Measurements from ENCODE around the gene CCL17.
"Not testable (repeated sequence)": the region's sequence is repeated elsewhere in the genome, so short reads cannot be mapped to it uniquely, and the experiment has no call there.

The CCL17 gene

DNA sequence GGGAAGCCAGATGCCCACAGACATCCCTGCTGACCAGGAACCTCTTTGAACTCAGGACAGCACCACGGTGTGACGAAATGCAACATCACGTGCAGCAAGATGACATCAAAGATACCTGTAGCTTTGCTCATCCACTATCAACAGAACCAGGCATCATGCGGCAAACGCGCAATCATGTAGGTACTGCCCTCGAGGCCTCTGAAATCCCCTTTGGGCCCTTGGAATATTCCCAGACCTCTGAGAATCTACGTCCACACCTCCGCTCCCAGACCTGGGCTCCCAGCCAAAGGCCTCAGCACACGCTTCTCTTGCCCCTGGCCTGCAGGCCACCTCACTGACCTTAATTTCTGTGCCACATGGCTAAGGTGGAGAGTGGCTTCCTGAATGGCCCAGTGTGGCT, 25.0 kb upstream of the CCL17 start:
- no peak for DNase-seq

DNA sequence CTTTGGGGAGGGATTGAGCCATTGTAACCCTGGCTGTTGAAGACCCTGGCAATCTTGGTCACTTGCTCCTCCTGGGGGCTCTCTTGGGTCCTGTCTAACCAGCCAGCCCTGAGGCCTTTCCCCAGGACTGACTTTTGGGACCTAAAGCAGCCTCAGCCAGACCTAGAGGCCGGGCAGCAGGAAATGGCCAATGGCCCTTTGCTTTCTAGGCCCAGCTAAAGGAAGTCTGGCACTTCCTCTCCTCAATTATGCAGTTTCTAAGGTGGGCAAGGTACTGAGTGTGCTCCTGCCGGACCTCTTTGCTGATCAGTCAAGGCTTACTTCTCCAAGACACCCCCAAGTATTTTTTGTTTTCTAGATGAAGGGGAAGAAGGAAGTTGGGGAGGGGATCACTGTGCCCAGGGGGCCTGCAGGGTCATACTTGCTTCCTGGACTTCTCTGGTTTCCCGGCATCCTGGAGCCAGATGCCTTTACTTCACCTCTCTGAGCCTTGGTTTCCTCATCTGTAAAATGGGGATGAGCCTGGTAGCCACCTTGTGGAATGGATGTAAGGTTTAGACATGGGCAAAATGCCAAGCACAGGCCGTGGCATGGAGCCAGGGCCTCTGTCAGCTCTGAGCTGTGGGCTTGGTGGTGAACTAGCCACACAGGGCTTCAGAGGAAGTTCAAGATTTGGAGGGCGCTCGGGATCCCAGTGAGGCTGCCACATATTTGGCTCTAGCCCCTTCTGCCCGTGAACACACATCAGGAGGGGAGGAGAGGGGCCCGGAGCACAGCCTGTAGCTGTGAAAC, 23.7 kb upstream of the CCL17 start:
- DNase-seq, result no peak

DNA sequence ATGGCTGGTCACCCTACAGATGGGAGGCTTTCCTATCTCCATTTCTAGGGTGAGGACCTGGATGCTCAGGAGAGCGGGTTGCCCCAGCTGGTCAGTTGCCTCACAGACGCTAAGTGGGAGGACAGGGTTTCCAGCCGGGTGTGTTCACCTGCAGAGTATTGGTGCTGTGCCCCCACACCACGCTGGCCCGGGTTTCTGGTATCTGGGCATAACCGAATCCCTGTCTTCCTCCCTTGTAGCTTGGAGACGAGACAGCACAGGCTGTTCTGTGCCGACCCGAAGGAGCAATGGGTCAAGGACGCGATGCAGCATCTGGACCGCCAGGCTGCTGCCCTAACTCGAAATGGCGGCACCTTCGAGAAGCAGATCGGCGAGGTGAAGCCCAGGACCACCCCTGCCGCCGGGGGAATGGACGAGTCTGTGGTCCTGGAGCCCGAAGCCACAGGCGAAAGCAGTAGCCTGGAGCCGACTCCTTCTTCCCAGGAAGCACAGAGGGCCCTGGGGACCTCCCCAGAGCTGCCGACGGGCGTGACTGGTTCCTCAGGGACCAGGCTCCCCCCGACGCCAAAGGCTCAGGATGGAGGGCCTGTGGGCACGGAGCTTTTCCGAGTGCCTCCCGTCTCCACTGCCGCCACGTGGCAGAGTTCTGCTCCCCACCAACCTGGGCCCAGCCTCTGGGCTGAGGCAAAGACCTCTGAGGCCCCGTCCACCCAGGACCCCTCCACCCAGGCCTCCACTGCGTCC, 22.6 kb upstream of the CCL17 start:
- no peak for DNase-seq

DNA sequence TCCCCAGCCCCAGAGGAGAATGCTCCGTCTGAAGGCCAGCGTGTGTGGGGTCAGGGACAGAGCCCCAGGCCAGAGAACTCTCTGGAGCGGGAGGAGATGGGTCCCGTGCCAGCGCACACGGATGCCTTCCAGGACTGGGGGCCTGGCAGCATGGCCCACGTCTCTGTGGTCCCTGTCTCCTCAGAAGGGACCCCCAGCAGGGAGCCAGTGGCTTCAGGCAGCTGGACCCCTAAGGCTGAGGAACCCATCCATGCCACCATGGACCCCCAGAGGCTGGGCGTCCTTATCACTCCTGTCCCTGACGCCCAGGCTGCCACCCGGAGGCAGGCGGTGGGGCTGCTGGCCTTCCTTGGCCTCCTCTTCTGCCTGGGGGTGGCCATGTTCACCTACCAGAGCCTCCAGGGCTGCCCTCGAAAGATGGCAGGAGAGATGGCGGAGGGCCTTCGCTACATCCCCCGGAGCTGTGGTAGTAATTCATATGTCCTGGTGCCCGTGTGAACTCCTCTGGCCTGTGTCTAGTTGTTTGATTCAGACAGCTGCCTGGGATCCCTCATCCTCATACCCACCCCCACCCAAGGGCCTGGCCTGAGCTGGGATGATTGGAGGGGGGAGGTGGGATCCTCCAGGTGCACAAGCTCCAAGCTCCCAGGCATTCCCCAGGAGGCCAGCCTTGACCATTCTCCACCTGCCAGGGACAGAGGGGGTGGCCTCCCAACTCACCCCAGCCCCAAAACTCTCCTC, 21.9 kb upstream of the CCL17 start:
- no peak for DNase-seq

DNA sequence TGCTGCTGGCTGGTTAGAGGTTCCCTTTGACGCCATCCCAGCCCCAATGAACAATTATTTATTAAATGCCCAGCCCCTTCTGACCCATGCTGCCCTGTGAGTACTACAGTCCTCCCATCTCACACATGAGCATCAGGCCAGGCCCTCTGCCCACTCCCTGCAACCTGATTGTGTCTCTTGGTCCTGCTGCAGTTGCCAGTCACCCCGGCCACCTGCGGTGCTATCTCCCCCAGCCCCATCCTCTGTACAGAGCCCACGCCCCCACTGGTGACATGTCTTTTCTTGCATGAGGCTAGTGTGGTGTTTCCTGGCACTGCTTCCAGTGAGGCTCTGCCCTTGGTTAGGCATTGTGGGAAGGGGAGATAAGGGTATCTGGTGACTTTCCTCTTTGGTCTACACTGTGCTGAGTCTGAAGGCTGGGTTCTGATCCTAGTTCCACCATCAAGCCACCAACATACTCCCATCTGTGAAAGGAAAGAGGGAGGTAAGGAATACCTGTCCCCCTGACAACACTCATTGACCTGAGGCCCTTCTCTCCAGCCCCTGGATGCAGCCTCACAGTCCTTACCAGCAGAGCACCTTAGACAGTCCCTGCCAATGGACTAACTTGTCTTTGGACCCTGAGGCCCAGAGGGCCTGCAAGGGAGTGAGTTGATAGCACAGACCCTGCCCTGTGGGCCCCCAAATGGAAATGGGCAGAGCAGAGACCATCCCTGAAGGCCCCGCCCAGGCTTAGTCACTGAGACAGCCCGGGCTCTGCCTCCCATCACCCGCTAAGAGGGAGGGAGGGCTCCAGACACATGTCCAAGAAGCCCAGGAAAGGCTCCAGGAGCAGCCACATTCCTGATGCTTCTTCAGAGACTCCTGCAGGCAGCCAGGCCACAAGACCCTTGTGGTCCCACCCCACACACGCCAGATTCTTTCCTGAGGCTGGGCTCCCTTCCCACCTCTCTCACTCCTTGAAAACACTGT, 21.0 kb upstream of the CCL17 start:
- no peak for DNase-seq

DNA sequence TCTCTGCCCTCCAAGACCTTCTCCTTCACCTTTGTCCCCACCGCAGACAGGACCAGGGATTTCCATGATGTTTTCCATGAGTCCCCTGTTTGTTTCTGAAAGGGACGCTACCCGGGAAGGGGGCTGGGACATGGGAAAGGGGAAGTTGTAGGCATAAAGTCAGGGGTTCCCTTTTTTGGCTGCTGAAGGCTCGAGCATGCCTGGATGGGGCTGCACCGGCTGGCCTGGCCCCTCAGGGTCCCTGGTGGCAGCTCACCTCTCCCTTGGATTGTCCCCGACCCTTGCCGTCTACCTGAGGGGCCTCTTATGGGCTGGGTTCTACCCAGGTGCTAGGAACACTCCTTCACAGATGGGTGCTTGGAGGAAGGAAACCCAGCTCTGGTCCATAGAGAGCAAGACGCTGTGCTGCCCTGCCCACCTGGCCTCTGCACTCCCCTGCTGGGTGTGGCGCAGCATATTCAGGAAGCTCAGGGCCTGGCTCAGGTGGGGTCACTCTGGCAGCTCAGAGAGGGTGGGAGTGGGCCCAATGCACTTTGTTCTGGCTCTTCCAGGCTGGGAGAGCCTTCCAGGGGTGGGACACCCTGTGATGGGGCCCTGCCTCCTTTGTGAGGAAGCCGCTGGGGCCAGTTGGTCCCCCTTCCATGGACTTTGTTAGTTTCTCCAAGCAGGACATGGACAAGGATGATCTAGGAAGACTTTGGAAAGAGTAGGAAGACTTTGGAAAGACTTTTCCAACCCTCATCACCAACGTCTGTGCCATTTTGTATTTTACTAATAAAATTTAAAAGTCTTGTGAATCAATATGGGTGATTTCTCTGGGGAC, 20.1 kb upstream of the CCL17 start:
- DNase-seq, result no peak

DNA sequence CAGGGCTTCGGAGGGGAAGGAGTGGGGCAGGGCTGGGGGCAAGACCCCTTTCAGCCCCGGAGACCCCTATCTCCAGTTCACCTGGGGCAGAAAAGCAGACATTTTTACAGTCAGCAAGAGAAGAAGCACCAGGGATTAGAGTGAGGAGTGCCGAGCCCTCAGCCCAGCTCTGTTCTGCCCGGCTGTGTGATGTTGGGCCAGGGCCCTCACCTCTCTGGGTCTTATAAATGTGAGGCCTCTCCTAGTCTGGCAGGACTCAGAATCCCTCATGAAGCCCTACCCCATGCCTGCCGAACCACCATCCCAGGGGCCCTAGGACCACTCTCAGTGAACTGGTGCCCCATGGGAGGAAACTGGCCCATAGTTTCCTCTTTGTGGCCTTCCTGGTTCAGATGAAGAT, 19.5 kb upstream of the CCL17 start:
- no peak for DNase-seq

DNA sequence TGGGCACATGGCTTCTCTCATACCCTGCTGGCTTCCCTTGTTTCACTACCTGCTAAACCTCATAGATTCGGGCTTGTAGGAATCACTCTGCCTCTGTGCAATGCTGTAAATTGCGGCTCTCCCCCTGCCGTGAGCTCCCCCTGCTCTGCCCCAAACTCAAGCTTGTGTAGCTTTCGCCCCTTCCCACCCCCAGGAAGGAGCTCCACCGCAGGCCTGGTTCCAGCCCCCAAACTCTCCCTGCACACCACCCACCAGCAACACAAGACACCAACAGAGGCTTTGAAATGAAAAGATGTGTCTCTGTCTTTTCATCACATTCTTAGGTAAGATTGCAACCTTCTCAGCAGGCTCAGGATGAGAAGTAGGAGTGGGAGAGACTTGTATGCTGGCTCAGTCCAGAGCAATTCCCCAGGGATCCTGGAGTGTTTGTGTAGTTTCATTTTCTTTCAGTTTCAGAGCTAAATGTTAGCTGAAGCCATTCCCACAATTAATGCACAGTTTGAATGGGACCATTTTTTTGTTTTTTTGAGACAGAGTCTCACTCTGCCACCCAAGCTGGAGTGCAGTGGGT, 18.1 kb upstream of the CCL17 start:
- no peak for DNase-seq

DNA sequence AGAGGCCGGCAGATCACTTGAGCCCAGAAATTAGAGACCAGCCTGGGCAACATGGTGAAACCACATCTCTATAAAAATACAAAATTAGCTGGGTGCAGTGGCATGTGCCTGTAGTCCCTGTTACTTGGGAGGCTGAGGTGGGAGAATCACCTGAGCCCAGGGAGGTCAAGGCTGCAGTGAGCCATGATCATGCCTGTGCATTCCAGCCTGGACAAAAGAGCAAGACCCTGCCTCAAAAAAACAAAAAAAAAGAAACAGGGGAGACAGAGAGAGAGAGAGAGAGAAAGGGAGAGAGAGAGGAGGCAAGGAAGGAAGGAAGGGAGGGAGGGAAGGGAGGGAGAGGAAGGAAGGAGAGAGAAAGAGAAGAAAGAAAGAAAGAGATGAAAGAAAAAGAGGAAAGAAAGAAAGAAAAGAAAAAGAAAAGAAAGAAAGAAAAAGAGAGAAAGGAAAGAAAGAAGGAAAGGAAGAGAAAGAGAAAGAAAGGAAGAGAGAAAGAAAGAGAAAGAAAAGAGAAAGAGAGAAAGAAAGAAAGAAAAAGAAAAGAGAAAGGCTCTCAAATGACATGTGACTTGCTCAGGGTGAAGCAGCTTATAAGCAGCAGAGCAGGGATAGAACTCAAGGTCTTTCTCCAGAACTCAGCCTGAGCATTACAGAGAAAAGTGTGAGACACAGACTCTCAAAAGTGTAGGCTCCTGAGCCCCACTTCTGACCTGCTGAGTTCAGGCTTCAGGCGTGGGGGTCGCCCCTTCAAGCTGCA, 16.8 kb upstream of the CCL17 start:
- DNase-seq, result no peak

DNA sequence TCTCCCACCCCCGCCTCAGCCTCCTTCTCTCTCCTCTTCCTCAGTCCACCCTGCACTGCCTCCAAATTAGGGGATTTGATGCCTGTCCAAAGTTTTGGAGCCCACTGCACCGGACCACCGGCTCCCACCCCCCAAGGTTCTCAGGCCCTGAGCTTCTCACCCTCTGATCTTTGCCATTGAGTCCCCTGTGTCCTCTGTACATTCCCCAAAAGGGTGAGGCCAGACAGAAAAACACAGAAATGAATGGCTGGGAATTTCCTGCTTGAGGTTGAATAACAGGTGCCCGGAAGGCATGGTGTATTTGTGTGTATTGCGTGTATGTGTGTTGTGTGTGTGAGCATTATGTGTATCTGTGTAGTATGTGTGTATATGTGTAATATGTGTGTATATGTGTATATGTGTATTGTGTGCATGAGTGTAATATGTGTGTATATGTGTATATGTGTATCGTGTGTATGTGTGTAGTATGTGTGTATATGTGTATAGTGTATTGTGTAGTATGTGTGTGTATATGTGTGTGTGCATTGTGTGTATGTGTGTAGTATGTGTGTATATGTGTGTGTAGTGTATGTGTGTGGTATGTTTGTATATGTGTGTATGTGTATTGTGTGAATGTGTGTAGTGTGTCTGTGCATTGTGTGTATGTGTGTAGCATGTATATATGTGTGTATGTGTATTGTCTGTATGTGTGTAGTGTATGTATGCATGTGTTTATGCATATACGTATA, 16.0 kb upstream of the CCL17 start:
- no peak for DNase-seq

DNA sequence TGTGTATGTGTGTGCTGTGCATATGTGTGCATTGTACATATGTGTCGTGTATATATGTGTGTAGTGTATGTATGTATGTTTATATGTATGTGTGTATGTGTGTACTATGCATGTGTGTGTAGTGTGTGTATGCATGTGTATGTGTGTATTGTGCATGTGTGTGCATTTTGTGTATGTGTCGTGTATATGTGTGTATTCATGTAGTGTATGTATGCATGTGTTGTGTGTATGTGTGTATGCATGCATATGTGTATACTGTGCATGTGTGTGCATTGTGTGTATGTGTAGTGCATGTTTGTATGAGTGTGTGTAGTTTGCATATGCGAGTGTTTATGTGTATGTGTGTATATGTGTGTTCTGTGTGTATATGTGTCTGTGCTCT, 15.5 kb upstream of the CCL17 start:
- DNase-seq, result no peak

DNA sequence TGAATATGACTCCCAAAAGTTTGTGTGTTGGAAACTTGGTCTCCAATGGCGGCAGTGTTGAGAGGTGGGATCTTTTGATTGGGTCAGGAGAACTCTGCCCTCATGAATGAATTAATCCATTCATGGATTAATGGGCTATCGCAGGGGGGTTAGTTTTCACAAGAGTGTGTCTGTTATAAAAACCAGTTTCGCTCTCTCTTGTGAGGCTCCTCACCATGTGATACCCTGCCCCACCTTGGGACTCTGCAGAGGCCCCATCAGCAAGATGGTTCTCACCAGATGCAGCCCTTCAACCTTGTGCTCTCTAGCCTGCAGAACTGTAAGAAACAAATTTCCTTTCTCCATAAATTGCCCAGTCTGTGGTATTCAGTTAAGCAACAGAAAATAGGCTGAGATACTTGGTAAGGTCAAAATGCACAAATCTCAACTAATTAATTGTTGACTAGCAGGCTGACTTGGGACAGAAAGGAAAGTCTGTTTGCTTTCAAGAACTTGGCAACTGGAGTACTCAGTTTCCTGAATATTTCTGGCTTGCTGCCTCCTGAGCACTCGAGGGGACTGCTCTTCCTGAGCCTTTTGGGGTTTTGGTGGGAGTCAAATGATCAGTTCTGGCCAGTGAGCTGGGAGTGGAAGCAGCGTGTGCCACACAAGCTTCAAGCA, 13.8 kb upstream of the CCL17 start:
- no peak for DNase-seq

DNA sequence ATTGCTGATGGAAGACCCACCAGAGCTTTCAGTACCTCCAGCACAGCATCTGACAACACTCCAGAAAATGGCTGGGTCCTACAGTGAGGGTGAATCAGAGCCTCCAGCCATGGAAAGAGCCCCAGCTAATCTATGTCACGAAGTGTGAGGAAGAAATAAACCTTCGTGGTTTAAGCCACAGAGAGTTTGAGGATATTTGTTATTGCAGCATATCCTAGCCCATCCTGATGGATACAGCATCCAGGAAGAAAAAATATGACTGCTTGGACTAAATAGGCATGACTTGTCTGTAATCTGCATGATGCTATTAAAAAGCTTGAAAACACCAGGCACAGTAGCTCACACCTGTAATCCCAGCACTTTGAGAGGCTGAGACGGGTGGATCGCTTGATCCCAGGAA, 13.3 kb upstream of the CCL17 start:
- no peak for DNase-seq

DNA sequence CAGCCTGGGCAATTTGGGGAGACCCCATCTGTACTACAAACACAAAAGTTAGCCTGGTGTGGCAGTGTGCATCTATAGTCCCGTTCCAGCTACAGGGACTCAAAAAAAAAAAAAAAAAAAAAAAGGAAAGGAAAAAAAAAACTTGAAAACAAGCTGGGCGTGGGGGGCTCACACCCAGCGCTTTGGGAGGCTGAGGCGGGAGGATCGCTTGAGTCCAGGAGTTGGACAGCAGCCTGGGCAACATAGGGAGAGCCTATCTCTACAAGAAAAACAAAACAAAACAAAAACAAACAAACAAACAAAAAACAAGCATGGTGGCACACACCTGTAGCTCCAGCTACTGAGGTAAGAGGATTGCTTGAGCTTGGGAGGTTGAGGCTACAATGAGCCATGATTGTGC, 12.9 kb upstream of the CCL17 start:
- no peak for DNase-seq

DNA sequence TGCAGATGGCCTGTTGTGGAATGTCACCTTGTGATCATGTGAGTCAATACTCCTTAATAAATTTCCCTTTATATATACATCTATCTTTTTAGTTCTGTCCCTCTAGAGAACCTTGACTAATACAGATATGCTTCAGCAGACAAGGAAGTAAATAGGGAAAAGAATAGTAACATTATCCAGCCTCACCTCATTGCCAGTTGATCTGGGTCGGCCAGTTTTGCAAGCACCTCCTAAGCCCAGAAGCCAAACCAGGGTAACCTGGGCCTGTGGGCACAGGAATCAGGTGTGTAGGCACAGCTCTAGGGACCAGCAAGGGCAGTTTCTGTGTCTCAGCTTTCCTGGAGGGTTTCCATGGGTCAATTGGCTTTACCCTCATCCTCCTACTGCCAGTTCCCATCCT, 11.9 kb upstream of the CCL17 start:
- no peak for DNase-seq

DNA sequence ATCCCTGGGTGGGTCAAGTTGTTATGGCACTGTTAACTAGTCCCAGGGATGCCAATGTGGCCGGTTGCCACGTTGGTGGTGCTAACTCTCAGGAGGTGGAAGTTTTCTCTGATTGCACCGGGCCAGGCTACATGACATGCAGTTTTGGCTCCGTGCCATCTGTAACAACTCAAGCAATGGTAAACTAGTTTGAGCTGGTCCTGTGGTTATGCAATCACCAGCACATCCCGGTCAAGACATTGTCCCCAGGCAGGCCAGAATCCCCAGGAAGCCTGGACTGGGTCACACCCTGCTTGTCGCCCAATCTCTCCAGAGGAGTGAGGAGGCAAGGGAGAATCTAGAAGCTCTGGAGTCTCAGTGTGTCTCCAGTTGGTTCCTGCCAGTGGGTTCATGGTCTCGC, 10.1 kb upstream of the CCL17 start:
- no peak for DNase-seq

DNA sequence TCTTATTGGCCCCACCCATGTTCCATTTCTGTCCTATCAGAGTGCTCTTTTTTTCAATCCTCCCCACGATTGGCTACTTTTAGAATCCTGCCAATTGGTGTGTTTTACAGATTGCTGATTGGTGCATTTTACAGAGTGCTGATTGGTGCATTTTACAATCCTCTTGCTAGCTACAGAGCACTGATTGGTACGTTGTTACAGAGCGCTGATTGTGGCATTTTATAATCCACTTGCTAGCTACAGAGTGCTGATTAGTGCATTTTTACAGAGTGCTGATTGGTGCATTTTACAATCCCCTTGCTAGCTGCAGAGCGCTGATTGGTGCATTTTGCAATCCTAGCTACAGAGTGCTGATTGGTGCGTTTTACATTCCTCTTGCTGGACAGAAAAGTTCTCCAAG, 9.5 kb upstream of the CCL17 start:
- DNase-seq, result no peak

DNA sequence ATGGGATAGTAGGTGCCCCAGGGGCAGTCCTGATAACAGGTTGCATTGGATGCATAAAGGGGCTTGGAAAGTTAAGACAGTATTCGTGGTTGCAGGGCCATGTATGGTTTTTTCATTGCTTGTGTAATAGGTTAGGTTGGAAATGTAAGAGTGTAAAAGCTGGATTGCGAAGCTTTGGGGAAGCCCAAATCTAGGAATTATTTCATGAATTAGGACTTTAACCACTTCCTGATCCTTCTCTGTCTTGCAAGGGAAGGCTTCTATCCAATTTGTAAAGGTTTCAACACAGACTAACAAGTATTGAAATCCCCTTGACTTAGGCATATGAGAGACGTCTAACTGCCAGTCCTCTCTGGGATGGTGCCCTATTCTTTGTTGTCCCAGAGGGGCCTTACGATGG, 7.8 kb upstream of the CCL17 start:
- no peak for DNase-seq

DNA sequence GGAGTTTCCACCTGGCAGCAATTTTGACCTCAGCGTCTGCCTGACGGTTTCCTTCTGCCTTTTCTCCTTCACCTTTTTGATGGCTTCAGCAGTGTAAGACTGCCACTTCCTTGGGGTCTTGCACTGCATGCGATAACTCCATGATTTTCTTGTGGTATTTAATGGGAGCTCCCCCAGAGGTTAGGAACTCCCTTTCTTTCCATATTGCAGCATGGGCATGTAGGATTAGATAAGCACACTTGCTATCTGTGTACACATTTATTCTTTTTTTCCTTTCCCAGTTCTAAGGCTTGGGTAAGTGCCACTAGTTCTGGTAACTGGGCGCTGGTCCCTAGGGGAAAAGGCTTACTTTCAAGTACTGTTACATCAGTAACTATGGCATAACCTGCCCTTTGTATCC, 7.1 kb upstream of the CCL17 start:
- not testable (repeated sequence) for DNase-seq
